ENCODE data around the gene CCDC182. TPM values are rescaled to one million over a fixed set of nuclear protein-coding genes. Genes with fewer than 3 reads are reported as not detected.

CCDC182 gene
- total RNA-seq, 1 experiment from 2014 or later, result not detected

DNA sequence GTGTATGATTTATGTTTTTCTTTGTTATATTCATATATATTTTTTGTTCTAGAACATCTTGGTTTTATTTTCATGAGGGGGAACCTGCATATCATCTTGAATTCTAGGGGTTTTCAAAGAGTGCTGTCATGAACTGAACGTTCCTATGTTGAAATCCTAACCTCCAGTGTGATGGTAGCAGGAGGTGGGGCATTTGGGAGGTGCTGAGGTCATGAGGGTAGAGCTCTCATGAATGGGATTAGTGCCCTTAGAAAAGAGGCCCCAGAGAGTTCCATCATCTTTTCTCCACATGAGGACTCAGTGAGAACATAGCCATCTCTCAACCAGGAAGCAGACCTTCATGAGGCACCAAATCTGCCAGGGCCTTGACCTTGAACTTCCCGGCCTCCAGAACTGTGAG is 34.6 kb upstream of the CCDC182 start:
- no peak overlapping the region for H3K4me3 Mint-ChIP-seq (ENCODE audit: unreplicated experiment)
- no peaks in the 10 kb centered on the region for H3K4me1 Mint-ChIP-seq (ENCODE audit: low read depth, unreplicated experiment)
- no TSS peak for BruUV-seq (replicated peaks)
- POLR2A ChIA-PET, result no interaction called here
- no peaks in the 10 kb centered on the region for H3K9me3 Mint-ChIP-seq (ENCODE audit: unreplicated experiment)
- intact Hi-C loops (cut with micrococcal nuclease; ENCODE audit: unreplicated experiment), result no loop called here
- Histone ChIP-seq H3K36me3 (ENCODE audit: control insufficient read depth, insufficient read depth, low read length) (no peaks in the 10 kb centered on the region), H3K27me3 (replicated peaks; ENCODE audit: control insufficient read depth, insufficient read depth, low read length) (peaks cover 2% of the 10 kb centered on the region; the same call in 1 of the 2 replicates), H3K9me3 (no peaks in the 10 kb centered on the region), H3K4me3 (ENCODE audit: low read depth, low read length) (no peak overlapping the region), H3K4me1 (no peaks in the 10 kb centered on the region)
- CTCF ChIA-PET, result no interaction called here
- H3K27me3 Mint-ChIP-seq (ENCODE audit: insufficient read depth, unreplicated experiment), result peaks cover 11% of the 10 kb centered on the region
- no peak for DNase-seq
- no peak for TF ChIP-seq CTCF (IDR thresholded peaks at IDR 0.05; ENCODE audit: insufficient read depth in 1 of 2, low read depth in 1 of 2, low read length in 1 of 2, severe bottlenecking in 1 of 2, unreplicated experiment in 1 of 2)
- H3K36me3 Mint-ChIP-seq (ENCODE audit: insufficient read depth, unreplicated experiment), result no peaks in the 10 kb centered on the region
- no peak overlapping the region for H3K27ac Mint-ChIP-seq (ENCODE audit: unreplicated experiment)

- TF ChIP-seq CTCF (IDR thresholded peaks at IDR 0.05; ENCODE audit: insufficient read depth in 1 of 2, low read depth in 1 of 2, low read length in 1 of 2, severe bottlenecking in 1 of 2, unreplicated experiment in 1 of 2), result no peak
- Mint-ChIP-seq H3K4me1 (ENCODE audit: low read depth, unreplicated experiment) (no peaks in the 10 kb centered on the region), H3K9me3 (ENCODE audit: unreplicated experiment) (no peaks in the 10 kb centered on the region), H3K36me3 (ENCODE audit: insufficient read depth, unreplicated experiment) (no peaks in the 10 kb centered on the region), H3K27ac (ENCODE audit: unreplicated experiment) (no peak overlapping the region), H3K27me3 (ENCODE audit: insufficient read depth, unreplicated experiment) (peaks cover 17% of the 10 kb centered on the region), H3K4me3 (ENCODE audit: unreplicated experiment) (no peak overlapping the region)
- Histone ChIP-seq H3K36me3 (ENCODE audit: control insufficient read depth, insufficient read depth, low read length) (no peaks in the 10 kb centered on the region), H3K9me3 (no peaks in the 10 kb centered on the region), H3K4me1 (no peaks in the 10 kb centered on the region), H3K27me3 (replicated peaks; ENCODE audit: control insufficient read depth, insufficient read depth, low read length) (peaks cover 2% of the 10 kb centered on the region; the same call in 1 of the 2 replicates), H3K4me3 (ENCODE audit: low read depth, low read length) (no peak overlapping the region)
- no peak for DNase-seq
- no TSS peak for BruUV-seq (replicated peaks)
- ChIA-PET CTCF (no interaction called here), POLR2A (no interaction called here)
- intact Hi-C loops (cut with micrococcal nuclease; ENCODE audit: unreplicated experiment), result no loop called here
These were observed 33.2 kb upstream of the CCDC182 start for GRCh38 chr17:57778306-57778705.

DNA sequence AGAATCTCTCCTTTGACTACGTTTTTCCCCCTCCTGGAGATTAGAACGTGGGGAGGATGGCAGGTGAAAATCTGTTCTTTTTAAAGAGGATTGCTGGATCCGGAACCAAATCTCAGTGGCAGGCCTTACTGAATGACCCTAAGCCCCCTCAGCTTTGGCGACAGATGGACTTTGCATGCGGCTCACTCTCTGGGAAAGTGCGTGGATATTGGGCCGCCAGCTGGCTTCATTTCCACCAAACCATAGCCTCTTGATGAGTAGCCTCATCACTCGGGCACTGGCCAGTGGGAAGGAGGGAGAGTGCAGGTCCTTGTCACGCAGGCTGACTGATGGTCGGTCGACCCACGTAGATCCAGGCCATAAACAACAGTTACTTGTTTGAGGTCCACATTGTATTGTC is 31.3 kb upstream of the CCDC182 start:
- no TSS peak for BruUV-seq (replicated peaks)

More for the DNA sequence above, 31.3 kb upstream of the CCDC182 start:
- intact Hi-C loops (cut with micrococcal nuclease; ENCODE audit: unreplicated experiment), result no loop called here
- no peak overlapping the region for H3K4me3 ChIP-seq (ENCODE audit: low read depth, low read length)
- no peaks in the 10 kb centered on the region for H3K9me3 ChIP-seq
- H3K36me3 Mint-ChIP-seq (ENCODE audit: insufficient read depth, unreplicated experiment), result no peaks in the 10 kb centered on the region
- TF ChIP-seq CTCF (IDR thresholded peaks at IDR 0.05; ENCODE audit: insufficient read depth in 1 of 2, low read depth in 1 of 2, low read length in 1 of 2, severe bottlenecking in 1 of 2, unreplicated experiment in 1 of 2), result no peak
- no peak overlapping the region for H3K27ac Mint-ChIP-seq (ENCODE audit: unreplicated experiment)
- ChIA-PET POLR2A (no interaction called here), CTCF (interaction anchor here (0.6 kb wide), 1 partner anchor 71 kb away, joined by 3 read pairs; no protein-coding TSS in a partner anchor)
- H3K36me3 ChIP-seq (ENCODE audit: control insufficient read depth, insufficient read depth, low read length), result no peaks in the 10 kb centered on the region
- H3K27me3 ChIP-seq (replicated peaks; ENCODE audit: control insufficient read depth, insufficient read depth, low read length), result peaks cover 2% of the 10 kb centered on the region; the same call in 1 of the 2 replicates
- H3K4me3 Mint-ChIP-seq (ENCODE audit: unreplicated experiment), result no peak overlapping the region
- no peaks in the 10 kb centered on the region for H3K9me3 Mint-ChIP-seq (ENCODE audit: unreplicated experiment)
- H3K4me1 Mint-ChIP-seq (ENCODE audit: low read depth, unreplicated experiment), result no peaks in the 10 kb centered on the region
- peaks cover 32% of the 10 kb centered on the region for H3K27me3 Mint-ChIP-seq (ENCODE audit: insufficient read depth, unreplicated experiment)
- no peaks in the 10 kb centered on the region for H3K4me1 ChIP-seq
- DNase-seq, result no peak

Data from Caco-2 (cell line).